Measurements from ENCODE around the gene SLC25A25. TPM values are rescaled to one million over a fixed set of nuclear protein-coding genes. Genes with fewer than 3 reads are reported as not detected.
A peak's percentile ranks its signal among the peaks of the same experiment; 100 is the strongest.

Gene SLC25A25
- total RNA-seq, 1 donor from 2014 or later: 7.3 TPM

DNA sequence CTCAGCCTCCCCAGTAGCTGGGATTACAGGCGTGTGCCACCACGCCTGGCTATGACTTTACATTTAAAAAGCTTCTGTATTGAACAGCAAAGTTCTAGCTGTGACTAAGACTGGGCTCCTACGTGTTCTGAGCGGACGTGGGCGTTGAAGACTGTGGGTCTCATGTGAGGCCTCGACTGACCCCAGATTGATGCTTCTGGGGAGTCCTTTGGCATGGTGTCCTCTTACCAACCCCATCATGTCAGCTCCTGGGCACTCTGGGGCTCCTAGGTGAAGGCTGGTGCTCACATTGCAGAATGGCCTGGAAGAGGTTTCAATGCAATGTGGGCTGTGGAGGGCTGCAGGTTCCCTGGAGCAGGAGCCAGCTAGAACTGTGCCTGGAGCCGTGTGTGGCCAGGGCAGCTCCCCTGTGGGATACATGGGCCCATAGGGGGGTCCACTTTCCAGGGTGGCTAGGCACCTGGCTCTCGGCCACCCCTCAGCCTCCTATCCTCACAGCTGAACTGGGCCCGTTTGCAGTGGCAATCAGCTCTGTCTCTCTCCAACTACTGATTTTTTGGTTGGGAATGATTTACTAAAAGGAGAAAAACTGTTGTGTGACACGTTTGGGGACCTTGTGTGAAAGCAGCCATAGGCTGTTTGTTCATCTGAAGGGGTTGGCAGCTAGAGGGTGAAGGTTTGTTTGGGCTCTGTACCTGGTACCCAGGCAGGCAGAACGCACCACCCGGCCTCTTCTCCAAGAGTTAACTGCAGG, 29.7 kb downstream of the SLC25A25 start:
- DNase-seq (ENCODE audit: low read depth): no peak
- no peak overlapping the region for H3K4me3 ChIP-seq (ENCODE audit: low read depth, low read length)
- TF ChIP-seq CTCF (conservative IDR thresholded peaks at IDR 0.05; ENCODE audit: low read depth, low read length): no peak

DNA sequence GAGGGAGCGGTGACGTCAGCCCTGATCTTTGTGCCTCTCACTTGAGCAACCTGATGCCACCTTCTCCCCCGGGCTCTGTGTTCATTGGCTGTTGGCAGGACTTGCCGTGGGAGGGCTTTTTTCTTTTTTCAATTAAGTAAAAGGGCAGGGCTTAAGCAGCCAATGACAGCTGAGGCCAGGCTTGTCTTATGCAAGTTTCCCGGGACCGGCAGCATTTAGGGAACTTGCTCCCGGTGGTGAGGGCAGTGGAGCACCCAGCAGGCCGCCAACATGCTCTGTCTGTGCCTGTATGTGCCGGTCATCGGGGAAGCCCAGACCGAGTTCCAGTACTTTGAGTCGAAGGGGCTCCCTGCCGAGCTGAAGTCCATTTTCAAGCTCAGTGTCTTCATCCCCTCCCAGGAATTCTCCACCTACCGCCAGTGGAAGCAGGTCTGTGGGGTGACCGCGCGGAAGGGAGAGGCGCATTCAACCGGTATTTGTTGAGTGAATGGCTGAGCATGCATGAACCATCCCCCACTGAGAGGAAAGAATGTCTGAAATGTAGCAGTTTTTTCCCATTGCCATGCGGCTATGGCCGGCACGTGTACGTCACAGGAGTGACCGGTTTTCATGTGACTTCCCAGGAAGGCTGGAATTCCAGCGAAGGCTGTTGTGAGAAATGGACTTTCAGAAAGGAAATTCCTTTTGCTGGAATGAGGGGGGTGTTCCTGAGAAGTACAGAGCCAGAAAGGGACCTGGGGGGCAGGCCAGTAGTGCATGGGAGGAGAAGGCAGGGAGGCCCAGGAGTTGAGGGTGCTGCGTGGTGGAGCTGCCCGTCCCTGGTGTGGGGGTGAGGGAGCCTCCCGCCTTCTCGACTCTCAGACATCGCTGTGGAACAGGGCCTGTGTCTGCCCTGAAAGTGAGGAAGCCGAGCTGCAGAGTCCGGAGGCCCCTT, 30.5 kb downstream of the SLC25A25 start:
- peak; percentile 91 for DNase-seq (ENCODE audit: low read depth)
- peak overlapping the region; percentile 58 for H3K4me3 ChIP-seq (ENCODE audit: low read depth, low read length)
- TF ChIP-seq CTCF (conservative IDR thresholded peaks at IDR 0.05; ENCODE audit: low read depth, low read length): no peak

DNA sequence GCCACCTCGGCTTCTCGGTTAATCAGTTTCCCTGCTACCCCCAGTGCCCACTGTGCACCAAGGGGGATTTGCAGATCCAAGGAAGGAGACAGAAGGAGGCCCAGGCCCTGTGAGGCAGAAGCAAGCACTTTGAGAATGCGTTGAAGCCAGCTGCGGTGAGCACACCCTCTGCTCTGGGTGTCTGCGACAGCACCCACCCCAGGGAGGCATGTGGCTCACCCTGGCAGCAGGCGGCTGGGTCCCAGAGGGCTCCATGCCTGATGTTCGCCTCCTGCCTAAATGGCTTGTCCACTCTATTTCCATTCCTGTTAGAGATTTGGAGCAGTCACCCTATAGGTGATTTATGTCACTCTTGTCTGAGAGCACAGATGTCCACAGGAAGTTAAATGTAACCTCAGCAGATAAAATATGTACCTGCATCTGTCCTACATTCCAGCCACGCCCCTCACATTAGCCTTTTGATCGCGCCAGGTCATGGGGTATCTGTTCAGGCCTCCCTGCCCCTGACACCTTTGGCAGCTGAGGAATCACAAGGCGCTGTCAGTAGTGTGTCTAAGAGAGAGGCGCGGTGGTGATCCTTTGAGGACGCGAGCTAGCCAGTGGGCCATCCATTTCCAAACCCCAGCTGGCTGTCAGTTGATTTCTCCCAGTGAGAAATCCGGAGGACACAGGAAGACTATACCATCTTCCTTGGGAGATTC, 31.3 kb downstream of the SLC25A25 start:
- no peak for DNase-seq (ENCODE audit: low read depth)
- peak overlapping the region; percentile 58 for H3K4me3 ChIP-seq (ENCODE audit: low read depth, low read length)
- TF ChIP-seq CTCF (conservative IDR thresholded peaks at IDR 0.05; ENCODE audit: low read depth, low read length): no peak

DNA sequence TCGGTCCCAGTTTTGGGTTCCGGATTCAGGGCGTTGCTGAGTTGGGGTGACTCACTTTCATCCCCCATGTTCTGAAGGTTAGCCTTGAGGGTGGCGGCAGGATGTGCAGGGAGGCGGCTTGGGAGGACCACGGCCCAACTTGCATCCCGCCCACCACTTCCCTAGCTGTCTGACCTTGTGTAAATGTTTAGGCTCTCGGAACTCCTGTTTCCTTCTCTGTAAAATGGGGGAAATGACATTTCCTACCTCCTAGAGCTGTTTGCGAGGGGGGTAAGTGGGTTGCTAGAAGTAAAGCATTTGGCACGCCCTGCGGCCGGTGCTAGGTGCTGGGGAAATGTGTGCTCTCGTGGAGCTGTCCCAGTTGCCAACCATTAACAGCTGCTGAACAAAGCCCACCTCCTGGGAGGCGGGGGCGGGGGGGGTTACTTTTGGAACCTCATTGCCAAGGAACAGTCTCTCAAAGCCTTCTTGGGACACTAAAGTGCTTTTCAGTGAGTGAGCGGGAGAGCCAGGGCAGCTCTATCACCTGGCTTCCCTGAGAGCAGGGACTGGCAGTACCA, 32.0 kb downstream of the SLC25A25 start:
- DNase-seq (ENCODE audit: low read depth): no peak
- H3K4me3 ChIP-seq (ENCODE audit: low read depth, low read length): peak overlapping the region; percentile 58
- no peak for TF ChIP-seq CTCF (conservative IDR thresholded peaks at IDR 0.05; ENCODE audit: low read depth, low read length)

GRCh38 chr9:128100581-128100980, 32.5 kb downstream of the SLC25A25 start:
- peak overlapping the region; percentile 58 for H3K4me3 ChIP-seq (ENCODE audit: low read depth, low read length)
- TF ChIP-seq CTCF (conservative IDR thresholded peaks at IDR 0.05; ENCODE audit: low read depth, low read length): no peak
- DNase-seq (ENCODE audit: low read depth): no peak

- H3K4me3 ChIP-seq (ENCODE audit: low read depth, low read length): no peak overlapping the region
- no peak for TF ChIP-seq CTCF (conservative IDR thresholded peaks at IDR 0.05; ENCODE audit: low read depth, low read length)
- no peak for DNase-seq (ENCODE audit: low read depth)
Observed at GRCh38 chr9:128101231-128101661, 33.2 kb downstream of the SLC25A25 start.
